HG03025 (cell line): ENCODE measurements around the gene ZNHIT1.
A peak's percentile ranks its signal among the peaks of the same experiment; 100 is the strongest.
"Not testable (repeated sequence)": the region's sequence is repeated elsewhere in the genome, so short reads cannot be mapped to it uniquely, and the experiment has no call there.

ENCODE experiments used
- ATAC-seq: cut with Tn5 transposase; IDR thresholded peaks from one replicate; pipeline ENCODE4 v1.9.1; 2021; ENCODE audit warnings: mild to moderate bottlenecking, moderate library complexity; ENCODE audit not compliant: unreplicated experiment, low FRiP score

ZNHIT1 gene

GRCh38 chr7:101239191-101239950, 21.4 kb downstream of the ZNHIT1 start:
- no peak for ATAC-seq

GRCh38 chr7:101239951-101240220, 21.9 kb downstream of the ZNHIT1 start:
- ATAC-seq, result no peak

GRCh38 chr7:101240226-101241014, 22.5 kb downstream of the ZNHIT1 start:
- ATAC-seq, result no peak

- no peak for ATAC-seq
These were observed 23.0 kb downstream of the ZNHIT1 start for GRCh38 chr7:101241015-101241363.

- no peak for ATAC-seq
These were observed 23.7 kb downstream of the ZNHIT1 start for GRCh38 chr7:101241443-101242349.

GRCh38 chr7:101243646-101244374, 25.8 kb downstream of the ZNHIT1 start:
- no peak for ATAC-seq

- ATAC-seq, result peak; percentile 91
These were observed 26.6 kb downstream of the ZNHIT1 start, which contains the start of gene FIS1 for GRCh38 chr7:101244375-101245146. FIS1 (minus strand) TSS chr7:101245081; CDS start chr7:101245004, 77 bp downstream.

GRCh38 chr7:101245147-101245668, 27.2 kb downstream of the ZNHIT1 start:
- ATAC-seq, result no peak

- ATAC-seq, result no peak
These were observed 30.3 kb downstream of the ZNHIT1 start for GRCh38 chr7:101248276-101248675.

GRCh38 chr7:101250324-101250723, 32.4 kb downstream of the ZNHIT1 start:
- no peak for ATAC-seq

- peak; percentile 88 for ATAC-seq
These were observed 34.1 kb downstream of the ZNHIT1 start for GRCh38 chr7:101251871-101252659.

GRCh38 chr7:101253199-101253598, 35.2 kb downstream of the ZNHIT1 start:
- ATAC-seq, result not testable (repeated sequence)

- ATAC-seq, result no peak
These were observed 37.8 kb downstream of the ZNHIT1 start for GRCh38 chr7:101255796-101256195.

GRCh38 chr7:101258243-101258731, 40.3 kb downstream of the ZNHIT1 start:
- no peak for ATAC-seq

GRCh38 chr7:101264102-101264706, 46.2 kb downstream of the ZNHIT1 start:
- ATAC-seq, result not testable (repeated sequence)

GRCh38 chr7:101265622-101266516, 47.9 kb downstream of the ZNHIT1 start:
- ATAC-seq, result no peak

- no peak for ATAC-seq
These were observed 51.7 kb downstream of the ZNHIT1 start for GRCh38 chr7:101269664-101270063.
